NCI-H446 (cell line): Measurements from ENCODE around the gene ZNF467.

Experiments used
- DNase-seq, 2 experiments: peaks; one replicate each; lab custom pipeline; 2025; lab: John Stamatoyannopoulos, UW

Gene ZNF467

GRCh38 chr7:149770728-149771636 lies 2.4 kb downstream of the ZNF467 start:
- no peak for DNase-seq

DNA sequence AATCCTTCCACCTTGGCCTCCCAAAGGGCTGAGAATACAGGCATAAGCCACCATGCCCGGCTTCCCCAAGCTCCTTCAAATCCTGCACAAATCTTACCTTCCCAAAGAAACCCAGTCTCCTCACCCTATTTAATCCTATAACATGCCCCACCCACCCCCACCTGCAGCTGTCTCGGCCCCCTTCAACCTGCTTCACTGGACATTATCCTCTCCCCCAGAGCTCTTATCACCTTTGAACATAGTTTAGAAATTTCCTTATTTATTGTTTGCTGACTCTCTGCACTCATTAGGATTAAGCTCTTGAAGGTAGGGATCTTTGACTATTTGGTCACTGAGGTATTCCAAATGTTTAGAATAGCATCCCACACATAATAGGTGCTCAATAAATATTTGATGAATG lies 3.5 kb downstream of the ZNF467 start:
- no peak for DNase-seq

DNA sequence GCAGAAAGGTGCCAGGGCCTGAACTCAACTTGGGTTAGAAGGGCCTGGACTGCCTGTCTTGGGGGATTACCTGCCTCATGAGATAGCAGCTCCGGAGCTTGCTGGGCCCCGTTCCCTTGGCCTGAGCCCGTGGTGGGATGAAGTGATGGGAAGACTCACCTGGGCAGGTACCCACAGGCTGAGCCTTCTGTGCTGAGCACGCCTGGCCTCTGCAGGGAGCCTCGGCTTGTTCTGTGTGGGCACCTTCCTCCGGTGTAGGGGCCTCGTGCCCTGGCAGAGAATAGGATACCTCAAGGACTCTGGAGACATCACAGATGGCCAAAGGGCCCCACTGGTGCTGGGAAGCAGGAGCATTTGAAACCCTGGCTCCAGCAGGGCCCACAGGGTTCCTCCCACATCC lies 4.5 kb downstream of the ZNF467 start:
- no peak for DNase-seq

DNA sequence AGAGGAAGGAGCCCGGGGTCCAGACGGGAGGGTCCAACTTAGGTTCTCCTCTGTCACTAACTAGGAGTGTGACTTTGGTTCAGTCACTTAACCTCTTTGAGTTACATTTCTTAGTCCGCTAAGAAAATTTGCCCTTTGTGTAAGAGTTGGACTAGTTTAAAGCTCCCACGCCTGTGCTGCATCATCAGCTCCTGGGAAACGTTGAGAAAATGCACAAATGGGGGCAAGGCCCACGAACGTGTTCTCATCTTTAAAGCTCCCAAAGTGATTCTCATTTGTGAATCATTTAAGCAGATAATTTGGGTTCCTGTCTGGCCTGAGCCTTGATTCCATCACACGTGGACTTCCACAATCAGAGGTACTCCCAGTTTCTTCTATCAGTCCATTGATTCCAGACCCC lies 6.3 kb downstream of the ZNF467 start:
- DNase-seq: no peak

- DNase-seq: no peak
These were observed 7.2 kb downstream of the ZNF467 start for GRCh38 chr7:149766135-149766675.

- DNase-seq: no peak
These were observed 7.8 kb downstream of the ZNF467 start for GRCh38 chr7:149765399-149766121.

GRCh38 chr7:149764481-149765398 lies 8.6 kb downstream of the ZNF467 start:
- DNase-seq: no peak

- no peak for DNase-seq
These were observed 9.7 kb downstream of the ZNF467 start for GRCh38 chr7:149763563-149764240.

DNA sequence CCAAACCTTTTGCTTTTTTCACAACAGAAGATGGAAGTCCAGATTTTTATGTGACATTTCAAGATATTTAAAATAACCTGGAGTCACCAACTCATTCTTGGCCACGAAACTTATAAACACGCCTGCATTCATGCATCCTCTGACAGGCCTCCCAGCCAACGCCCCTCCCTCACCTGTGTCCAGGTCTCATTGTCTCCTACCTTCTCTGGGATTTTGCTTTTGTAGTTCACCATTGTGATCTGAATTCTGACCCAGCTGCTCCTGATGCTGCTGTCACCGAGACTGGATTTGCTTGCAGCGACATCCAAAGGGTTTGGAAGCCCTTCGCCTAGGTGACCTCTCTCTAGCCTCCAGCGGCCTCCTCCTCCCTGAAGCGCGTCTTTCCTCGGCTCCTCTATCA lies 10.8 kb downstream of the ZNF467 start:
- DNase-seq: no peak

- DNase-seq: no peak
These were observed 11.3 kb downstream of the ZNF467 start for GRCh38 chr7:149762089-149762488.

- DNase-seq: no peak
These were observed 12.1 kb downstream of the ZNF467 start for GRCh38 chr7:149761307-149761706.

GRCh38 chr7:149760538-149760937 lies 12.8 kb downstream of the ZNF467 start:
- no peak for DNase-seq

DNA sequence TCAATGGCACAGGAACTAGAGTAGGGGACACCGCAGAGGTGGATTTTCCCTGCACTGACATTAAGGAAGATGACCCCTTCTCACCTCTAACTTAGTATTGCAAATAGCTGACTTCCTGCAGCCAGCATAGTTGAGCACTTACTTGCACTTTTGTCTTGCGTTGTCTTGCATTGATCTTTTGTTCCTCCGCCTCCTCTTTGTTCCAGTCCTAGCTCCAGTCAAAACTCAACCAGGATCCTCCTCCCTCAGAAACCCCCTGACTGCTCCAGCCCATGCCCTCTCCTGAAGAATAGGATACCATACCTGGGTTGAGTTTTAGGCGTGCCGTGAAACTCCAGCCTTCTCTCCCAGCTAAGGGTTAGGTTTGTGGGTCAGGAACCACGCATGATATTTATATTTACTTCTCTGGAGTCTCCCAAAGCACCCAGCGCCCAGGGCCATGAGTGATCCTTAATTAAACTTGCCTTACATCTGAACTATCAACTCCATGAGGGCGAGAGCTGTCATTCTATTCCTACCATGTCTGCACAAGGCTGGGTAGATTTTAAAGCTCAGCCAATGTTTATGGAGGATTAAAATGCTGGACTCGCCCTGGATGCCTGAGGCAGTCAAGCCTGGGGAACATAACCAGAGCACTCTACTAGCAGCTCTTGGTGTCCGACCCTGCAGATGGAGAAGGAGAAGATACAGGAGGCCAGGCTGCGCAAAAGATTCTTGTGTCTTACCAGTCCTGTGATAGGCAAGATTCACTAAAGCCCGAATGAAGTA lies 14.1 kb downstream of the ZNF467 start:
- DNase-seq: no peak

DNA sequence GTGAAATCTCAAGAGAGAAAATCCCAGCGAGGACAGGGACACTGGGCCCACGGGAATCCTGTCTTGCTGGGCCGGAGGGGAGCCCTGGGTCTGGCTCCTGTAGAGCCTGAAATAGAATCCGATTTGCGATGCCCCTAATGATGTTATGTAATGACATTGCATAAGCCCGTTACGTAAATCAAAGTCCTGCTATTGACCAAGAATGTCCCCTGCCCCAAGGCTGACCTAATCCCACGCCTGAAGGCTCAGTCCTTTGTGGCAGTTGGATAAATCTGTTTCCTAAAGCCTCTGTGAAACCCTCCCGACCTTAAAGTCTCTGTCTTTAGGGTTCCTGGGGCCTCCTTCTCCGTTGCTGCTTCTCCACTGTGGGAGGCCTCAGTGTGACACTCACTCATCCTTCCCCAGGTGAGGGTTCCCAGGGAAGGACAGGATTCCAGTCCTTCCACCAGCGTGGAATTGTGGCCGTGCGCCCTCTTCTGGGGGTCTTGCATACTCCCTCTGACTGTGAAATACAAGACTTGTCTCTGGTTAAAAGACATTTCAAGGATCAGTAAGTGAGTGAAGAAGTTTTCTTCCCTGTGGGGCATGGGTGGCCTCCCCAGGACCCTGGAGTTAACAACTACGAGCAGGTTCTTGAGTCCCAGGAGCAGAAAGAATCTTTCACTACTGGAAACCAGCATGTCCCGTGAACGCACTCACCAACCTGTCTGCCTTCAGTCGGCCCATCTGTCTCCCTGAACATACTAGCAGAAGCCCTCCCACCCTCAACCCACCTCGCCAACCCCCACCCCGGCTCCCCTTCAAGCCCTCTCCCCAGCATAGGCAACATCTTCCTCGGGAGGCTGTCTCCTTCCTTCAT lies 19.8 kb downstream of the ZNF467 start:
- DNase-seq: peak in 1 of 2 experiments; percentile 29

GRCh38 chr7:149752646-149753045 lies 20.7 kb downstream of the ZNF467 start:
- no peak for DNase-seq

DNA sequence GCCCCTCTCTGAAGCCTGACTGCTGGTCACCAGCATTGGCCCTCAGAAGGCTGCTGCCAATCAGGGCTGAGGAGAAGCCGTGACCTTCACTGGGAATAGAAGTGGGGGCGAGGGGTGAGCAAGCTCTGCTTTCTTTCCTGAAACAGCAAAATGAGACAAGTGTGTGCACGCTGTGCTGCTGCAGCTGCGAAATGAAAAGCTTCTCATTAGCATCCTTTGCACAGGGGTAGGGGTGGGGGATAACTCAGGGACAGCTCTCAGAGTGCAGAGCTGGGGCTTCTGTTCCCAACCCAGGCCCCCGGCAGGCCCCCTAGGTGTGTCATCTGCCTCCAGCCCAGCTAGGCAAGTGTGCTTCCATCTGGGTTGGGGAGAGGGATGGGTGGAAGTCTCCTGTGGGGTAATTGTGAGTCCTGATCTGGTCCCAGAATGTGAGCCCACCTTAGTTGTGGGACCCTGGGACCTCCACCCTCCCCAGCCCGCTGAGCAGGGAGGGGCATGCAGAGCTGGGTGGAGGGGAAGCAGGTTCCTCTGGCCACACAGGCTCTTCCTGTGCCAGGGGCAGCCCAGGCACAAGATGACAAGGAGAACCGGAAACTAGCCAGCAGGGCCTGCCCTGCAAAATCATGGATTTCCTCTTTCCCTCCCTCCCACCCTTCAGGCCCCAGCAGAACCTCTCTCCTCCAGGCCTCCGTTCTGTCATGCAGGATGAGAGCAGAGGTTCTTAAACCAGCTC lies 22.2 kb downstream of the ZNF467 start:
- no peak for DNase-seq

DNA sequence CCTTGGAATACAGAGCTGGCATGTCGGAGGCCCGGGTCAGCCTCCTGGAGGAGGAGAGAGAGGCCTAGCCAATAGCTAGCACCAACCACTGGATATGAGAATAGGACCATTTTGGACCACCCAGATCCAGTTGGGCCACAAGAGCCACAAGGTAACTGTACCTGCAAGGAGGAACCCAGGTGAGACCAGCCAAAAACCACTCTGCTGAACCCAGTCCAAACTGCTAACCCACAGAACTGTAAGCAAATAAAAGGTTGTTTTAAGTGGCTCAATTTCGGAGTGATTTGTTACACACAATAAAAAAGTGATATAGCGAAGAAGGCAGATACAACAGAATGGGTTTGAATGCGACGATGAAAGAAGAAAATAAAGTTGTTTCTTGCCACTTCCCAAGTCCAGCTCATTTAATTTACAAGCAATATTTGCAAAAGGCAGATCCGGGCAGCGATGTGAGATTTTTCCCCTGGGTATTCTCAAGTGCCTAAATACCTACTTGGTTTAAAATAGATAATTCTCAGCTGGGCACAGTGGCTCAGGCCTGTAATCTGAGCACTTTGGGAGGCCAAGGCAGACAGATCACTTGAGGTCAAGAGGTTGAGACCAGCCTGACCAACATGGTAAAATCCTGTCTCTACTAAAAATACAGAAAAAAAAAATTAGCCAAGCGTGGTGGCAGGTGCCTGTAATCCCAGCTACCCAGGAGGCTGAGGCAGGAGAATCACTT lies 23.1 kb downstream of the ZNF467 start:
- DNase-seq: no peak
